Activated T-cell treated with anti-CD3 and anti-CD28 coated beads for 4 hours (primary cell): ENCODE measurements around the gene SMYD4.
"Not testable (repeated sequence)": the region's sequence is repeated elsewhere in the genome, so short reads cannot be mapped to it uniquely, and the experiment has no call there.

Experiments
- DNase-seq: peaks from one replicate; pipeline ENCODE4 v3.0.0-alpha.2; 2020

SMYD4 gene

DNA sequence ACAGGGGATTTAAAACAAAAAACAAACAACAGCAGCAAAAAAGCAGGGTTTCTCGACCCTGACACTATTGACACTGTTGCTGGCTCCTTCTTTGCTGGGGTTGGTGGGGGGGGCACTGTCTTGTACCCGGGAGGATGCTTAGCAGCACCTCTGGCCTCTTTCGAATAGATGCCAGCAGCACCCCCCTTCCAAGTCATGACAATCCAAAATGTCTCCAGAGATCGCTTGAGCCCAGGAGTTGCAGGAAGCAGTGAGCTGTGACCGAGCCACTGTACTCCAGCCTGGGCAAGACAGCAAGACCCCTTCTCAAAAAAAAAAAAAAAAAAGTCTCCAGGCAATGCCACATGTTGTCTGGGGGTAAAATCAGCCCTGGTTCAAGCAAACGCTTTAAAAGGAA, 47.5 kb downstream of the SMYD4 start:
- DNase-seq, result no peak

DNA sequence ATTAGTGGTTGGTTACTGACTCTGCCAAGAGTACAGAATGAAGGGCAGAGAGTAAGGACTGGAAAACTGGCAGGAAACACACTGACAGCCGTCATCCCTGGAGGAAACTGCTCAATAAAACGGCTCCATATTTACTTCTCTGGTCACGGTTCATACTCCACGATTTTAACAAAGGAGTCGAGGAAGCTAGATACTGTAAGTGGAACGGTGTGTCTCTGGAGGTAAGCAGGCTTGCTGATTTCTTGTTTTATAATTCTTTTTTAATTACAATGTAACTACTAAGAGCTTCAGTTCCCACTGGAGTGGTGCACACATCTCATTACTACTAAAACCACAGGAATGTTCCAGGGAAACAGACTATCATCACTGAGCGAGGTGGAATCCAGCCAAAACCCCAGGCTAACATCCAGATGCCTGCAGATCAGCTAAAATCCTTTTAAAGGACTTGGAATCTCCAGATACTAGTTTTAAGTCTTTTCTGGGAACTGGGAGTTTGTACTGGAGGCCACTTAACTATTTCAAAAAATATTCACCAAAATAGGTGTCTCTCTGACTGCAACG, 50.1 kb downstream of the SMYD4 start:
- no peak for DNase-seq

DNA sequence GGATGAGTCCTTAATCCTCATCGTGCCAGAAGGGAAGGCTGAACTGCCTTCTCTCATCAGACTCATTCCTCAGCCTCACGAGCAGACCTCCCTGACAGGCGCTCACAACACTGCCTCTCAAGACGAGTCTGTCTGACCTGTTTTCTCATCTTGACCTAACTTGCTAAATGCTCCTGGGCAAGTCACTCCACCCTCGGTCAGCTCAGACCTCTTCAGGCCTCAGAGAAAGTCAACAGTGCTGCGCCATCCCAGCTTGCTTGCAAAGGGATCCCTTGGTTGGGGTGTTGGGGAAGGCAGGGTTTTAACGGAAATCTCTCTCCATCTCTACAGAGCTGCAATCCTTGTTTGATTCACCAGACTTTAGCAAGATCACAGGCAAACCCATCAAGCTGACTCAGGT, 52.8 kb downstream of the SMYD4 start:
- DNase-seq, result no peak

DNA sequence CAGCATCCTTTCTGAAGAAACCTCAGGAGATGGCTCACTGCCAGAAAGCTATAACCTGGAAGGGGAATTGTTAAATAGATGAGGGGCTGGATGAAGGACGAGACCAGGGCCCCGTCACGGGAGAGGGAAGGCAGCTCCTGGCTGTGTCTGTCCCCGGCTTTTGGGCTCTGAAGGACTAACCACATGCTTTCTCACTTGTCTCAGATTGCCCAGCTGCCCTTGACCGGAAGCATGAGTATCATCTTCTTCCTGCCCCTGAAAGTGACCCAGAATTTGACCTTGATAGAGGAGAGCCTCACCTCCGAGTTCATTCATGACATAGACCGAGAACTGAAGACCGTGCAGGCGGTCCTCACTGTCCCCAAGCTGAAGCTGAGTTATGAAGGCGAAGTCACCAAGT, 53.4 kb downstream of the SMYD4 start:
- no peak for DNase-seq

DNA sequence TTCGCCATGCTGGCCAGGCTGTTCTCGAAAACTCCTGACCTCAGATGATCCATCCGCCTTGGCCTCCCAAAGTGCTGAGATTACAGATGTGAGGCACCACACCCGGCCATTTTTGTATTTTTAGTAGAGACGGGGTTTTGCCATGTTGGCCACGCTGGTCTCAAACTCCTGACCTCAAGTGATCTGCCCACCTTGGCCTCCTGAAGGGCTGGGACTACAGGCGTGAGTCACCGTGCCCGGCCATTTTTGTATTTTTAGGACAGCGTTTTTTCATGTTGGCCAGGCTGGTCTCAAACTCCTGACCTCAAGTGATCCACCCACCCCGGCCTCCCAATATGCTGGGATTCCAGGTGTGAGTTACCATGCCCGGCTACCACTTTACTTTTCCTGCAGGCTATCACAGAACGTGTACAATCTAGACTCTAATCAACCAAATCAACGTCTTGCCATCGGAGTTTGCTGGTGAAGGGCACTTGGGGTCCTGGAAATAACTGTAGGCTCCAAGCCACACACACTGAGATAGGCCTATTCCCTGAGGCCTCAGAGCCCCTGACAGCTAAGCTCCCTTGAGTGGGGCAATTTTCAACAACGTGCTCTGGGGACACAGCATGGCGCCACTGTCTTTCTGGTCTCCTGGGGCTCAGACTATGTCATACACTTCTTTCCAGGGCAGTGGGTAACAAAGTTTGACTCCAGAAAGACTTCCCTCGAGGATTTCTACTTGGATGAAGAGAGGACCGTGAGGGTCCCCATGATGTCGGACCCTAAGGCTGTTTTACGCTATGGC, 55.1 kb downstream of the SMYD4 start:
- no peak for DNase-seq

DNA sequence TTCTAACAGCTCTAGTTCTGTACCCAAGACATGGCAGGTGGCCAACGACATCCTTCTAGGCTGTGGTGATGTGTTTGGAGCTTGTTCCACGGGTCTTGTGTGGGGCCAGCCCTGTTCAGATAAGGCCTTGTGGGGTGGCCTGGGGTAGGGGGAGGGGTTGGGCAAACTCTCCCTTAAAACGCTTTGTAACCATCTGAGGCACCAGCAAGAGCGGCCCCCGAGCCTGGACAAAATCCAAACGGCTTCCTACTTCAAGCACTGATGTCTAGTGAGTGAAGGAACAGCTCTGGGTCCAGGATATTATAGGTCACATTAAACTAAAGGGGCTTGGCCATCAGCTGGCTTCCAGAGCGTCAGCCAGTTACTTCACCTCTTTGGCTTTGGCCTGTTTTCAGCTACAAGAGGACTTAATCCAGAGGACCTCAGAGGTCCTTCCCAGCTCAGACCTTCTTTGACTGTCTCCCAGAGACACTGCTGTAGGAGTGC, 56.0 kb downstream of the SMYD4 start:
- no peak for DNase-seq

DNA sequence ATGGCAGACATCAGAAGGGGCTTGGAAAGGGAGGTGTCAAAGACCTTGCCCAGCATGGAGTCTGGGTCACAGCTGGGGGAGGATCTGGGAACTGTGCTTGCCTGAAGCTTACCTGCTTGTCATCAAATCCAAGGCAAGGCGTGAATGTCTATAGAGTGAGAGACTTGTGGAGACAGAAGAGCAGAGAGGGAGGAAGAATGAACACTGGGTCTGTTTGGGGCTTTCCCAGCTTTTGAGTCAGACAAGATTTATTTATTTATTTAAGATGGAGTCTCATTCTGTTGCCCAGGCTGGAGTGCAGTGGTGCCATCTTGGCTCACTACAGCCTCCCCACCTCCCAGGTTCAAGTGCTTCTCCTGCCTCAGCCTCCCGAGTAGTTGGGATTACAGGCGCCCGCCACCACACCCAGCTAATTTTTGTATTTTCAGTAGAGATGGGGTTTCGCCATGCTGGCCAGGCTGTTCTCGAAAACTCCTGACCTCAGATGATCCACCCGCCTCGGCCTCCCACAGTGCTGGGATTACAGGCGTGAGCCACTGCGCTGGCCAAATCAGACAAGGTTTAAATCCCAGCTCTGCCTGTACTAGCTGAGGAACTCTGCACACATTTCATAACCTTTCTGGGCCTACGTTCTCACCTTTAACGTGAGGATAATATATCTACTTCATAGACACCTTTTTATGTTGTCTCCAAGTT, 56.6 kb downstream of the SMYD4 start:
- not testable (repeated sequence) for DNase-seq

DNA sequence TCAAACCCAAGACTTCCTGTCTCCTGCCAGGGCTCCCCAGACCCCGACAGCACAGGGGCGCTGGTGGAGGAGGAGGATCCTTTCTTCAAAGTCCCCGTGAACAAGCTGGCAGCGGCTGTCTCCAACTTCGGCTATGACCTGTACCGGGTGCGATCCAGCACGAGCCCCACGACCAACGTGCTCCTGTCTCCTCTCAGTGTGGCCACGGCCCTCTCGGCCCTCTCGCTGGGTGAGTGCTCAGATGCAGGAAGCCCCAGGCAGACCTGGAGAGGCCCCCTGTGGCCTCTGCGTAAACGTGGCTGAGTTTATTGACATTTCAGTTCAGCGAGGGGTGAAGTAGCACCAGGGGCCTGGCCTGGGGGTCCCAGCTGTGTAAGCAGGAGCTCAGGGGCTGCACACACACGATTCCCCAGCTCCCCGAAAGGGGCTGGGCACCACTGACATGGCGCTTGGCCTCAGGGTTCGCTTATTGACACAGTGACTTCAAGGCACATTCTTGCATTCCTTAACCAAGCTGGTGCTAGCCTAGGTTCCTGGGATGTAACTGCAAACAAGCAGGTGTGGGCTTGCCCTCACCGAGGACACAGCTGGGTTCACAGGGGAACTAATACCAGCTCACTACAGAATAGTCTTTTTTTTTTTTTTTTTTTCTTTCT, 59.8 kb downstream of the SMYD4 start:
- DNase-seq, result no peak

DNA sequence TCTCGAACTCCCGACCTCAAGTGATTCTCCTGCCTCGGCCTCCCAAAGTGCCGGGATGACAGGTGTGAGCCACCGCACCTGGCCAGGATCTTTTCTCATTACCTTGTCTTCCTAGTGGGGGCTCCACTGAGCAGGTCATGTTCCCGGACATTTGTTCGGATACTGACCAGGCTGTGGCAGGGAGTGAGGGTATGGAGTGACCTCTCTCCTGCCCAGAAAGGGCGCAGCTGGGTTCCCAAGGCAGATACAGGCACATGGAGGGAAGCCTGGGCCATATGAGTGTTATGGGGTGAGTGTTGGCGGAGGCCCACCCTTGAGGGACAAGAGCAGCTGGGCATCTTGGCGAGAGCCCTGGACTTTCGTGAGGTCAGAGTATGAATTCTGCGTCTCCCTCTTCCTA, 62.3 kb downstream of the SMYD4 start:
- DNase-seq, result no peak

DNA sequence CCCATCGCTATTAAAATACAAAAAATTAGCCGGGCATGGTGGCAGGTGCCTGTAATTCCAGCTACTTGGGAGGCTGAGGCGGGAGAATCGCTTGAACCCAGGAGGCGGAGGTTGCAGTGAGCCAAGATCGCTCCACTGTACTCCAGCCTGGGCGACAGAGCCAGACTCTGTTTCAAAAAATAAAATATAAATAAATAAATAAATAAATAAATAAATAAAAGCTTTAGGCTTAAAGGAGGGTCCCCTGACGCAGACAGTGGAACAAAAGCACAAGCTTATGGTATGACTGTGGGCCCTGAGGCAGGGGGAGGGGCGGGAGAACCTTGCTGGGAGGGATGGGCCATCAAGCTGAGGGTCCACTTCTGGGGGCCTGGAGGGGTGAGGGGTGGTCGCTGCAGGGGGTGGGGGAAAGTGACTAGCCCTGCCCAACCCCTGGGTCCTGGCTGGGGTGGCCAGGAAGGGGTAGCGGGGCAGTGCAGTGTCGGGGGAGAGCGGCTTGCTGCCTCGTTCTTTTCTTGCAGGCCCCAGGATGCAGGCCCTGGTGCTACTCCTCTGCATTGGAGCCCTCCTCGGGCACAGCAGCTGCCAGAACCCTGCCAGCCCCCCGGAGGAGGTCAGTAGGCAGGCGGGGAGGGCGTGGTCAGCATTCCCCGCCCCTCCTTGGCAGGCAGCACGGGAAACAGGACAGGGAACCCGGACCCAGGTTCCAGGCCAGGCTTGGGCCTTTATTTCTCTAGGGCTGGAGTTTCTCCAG, 63.1 kb downstream of the SMYD4 start:
- no peak for DNase-seq

DNA sequence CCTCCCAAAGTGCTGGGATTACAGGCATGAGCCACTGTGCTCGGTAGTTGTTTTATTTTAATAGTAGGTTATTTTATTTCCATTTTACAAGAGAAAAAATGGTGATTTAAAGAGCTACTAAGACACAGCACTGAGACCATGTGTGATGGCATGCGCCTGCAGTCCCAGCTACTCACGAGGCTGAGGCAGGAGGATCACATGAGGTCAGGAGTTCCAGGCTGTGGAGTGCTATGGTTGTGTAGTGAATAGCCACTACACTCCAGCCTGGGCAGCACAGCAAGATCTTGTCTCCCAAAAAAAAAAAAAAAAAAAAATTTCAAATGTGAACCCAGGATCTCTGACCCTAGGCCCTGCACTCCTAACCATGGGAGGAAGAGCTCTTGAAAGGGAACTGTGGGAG, 64.1 kb downstream of the SMYD4 start:
- no peak for DNase-seq

DNA sequence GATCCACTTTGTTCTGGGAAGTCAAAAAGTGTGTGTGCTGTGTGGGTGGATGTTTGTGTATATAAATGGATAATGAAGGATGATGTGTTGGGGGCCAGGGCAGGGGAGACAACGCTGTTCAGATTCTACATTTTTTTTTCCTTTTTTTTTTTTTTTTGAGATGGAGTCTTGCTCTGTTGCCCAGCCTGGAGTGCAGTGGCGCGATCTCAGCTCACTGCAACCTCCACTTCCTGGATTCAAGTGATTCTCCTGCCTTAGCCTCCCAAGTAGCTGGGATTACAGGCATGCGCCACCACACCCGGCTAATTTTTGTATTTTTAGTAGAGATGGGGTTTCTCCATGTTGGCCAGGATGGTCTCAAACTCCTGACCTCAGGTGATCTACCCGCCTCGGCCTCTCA, 65.0 kb downstream of the SMYD4 start:
- DNase-seq, result not testable (repeated sequence)

DNA sequence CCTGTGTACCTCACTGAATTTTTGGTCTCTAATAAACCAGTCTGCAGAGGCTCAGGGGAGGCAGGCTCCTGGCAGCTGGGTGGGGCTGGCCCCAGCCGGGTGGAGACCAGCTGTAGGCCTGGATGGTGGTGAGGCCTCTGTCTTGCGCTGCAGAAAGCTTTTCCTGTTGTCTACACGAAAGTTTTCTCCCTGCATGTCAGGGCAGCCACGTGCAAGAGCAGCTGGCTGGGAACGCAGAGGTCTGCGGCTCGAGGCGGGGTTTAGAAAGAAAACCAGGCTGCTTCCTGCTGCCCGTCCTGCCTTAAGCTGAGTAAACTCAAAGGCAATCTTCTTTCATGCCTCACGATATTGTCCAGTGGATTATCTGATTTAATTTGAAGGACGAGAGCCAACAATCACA, 65.4 kb downstream of the SMYD4 start:
- peak; percentile 19 for DNase-seq

DNA sequence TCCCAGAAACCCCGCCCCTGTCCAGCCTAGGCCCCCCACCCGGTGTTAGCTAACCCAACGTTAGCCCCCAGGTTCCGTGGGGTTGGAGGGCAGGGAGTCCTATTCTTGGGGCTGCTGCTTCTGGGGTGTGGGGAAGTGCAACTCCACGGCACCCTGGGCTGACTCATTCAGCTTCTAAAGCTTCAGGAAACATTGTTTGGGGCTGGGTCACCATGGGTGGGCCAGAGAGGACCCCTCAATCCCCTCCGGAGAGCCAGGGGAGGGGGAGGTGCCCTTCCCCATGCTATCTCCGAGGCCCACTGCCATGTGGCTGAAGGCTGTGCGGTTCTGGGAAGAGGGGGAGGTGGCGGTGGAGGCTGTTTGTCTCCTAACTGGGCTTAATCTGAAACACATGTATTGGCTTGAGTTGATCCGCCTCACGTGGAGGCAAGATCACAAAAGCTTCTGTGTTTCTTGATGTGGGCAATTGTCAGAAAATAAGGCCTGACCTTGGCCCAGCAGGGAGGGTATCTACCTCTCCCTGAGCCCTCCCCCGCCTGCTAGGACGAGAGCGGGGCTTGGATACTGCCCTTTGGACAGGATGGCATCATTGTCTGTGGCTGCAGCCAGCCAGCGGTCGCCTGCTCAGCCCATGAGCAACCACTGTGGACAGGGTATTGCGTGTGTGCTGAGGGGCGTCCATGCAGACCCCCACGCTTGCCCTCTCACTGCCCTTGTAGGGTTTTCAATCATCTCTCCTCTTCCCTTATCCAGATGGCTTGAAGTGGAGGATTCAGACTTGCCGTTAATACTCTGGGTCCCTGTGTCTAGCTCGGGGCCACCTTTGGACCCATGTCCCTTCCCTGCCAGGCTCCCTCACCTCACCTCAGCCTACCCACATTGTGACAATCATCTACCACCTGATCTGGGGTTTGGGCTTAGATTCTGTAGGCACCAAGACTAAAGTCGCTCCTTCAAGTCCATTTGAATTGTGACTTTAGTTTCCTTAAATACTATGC, 66.5 kb downstream of the SMYD4 start:
- DNase-seq, result no peak

DNA sequence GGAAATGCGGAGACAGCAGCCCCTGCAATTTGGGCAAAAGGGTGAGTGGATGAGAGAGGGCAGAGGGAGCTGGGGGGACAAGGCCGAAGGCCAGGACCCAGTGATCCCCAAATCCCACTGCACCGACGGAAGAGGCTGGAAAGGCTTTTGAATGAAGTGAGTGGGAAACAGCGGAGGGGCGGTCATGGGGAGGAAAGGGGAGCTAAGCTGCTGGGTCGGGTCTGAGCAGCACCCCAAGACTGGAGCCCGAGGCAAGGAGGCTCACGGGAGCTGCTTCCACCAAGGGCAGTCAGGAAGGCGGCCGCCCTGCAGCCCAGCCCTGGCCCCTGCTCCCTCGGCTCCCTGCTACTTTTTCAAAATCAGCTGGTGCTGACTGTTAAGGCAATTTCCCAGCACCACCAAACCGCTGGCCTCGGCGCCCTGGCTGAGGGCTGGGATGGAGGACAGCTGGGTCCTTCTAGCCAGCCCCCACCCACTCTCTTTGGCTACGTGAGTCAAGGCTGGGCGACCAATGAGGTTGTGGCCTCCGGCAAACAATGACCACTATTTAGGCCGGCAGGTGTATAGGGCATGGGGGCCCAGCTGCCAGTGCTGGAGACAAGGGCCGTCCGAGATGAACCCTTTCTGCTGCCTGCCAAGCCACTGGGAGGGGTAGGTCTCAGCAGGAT, 67.3 kb downstream of the SMYD4 start:
- no peak for DNase-seq

DNA sequence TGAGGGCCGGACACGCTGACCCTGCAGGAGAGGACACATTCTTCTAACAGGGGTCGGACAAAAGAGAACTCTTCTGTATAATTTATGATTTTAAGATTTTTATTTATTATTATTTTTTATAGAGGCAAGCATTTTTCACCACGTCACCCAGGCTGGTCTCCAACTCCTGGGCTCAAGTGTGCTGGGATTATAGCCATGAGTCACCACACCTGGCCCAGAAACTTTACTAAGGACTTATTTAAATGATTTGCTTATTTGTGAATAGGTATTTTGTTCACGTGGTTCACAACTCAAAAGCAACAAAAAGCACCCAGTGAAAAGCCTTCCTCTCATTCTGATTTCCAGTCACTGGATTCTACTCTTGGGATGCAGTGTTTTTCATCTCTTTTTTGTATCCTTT, 70.2 kb downstream of the SMYD4 start:
- no peak for DNase-seq

DNA sequence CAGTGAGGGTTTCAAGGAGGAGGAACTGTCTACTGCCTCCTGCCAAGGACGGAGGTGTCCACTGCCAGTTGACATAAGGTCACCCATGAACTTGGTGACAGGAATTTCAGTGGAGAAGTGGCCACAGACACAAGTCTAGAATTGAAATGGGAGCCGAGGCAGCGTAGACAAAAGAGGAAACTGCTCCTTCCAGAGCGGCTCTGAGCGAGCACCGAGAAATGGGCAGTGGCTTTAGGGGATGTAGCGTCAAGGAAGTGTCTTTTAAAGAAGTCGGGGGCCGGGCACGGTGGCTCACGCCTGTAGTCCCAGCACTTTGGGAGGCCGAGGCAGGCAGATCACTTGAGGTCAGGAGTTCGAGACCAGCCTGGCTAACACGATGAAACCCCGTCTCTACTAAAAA, 70.9 kb downstream of the SMYD4 start:
- DNase-seq, result no peak

DNA sequence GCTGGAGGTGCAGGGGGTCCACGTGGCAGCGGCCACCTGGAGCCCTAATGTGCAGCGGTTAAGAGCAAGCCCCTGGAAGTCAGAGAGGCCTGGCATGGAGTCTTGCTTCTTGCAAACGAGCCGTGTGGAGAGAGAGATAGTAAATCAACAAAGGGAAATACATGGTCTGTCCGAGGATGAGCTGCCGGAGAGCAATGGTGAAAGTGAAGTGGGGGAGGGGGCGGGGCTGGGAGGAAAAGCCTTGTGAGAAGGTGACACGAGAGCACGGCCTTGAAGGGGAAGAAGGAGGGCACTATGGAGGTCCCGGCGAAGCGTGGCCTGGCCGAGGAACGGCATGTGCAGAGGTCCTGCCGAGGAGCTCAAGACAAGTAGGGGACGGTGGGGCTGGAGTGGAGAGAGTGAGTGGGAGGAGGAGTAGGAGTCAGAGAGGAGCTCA, 73.9 kb downstream of the SMYD4 start:
- no peak for DNase-seq

DNA sequence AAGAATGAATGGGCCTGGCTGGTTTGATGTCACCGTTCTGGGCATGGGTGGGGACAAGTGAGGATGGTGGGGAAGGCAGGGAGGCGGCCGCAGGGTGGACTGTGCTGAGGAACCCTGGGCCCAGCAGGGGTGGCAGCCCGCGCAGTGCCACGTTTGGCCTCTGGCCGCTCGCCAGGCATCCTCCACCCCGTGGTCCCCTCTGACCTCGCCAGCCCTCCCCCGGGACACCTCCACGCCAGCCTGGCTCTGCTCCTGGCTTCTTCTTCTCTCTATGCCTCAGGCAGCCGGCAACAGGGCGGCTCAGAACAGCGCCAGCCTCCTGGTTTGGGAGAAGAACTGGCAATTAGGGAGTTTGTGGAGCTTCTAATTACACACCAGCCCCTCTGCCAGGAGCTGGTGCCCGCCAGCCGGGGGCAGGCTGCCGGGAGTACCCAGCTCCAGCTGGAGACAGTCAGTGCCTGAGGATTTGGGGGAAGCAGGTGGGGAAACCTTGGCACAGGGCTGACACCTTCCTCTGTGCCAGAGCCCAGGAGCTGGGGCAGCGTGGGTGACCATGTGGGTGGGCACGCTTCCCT, 74.4 kb downstream of the SMYD4 start:
- no peak for DNase-seq

DNA sequence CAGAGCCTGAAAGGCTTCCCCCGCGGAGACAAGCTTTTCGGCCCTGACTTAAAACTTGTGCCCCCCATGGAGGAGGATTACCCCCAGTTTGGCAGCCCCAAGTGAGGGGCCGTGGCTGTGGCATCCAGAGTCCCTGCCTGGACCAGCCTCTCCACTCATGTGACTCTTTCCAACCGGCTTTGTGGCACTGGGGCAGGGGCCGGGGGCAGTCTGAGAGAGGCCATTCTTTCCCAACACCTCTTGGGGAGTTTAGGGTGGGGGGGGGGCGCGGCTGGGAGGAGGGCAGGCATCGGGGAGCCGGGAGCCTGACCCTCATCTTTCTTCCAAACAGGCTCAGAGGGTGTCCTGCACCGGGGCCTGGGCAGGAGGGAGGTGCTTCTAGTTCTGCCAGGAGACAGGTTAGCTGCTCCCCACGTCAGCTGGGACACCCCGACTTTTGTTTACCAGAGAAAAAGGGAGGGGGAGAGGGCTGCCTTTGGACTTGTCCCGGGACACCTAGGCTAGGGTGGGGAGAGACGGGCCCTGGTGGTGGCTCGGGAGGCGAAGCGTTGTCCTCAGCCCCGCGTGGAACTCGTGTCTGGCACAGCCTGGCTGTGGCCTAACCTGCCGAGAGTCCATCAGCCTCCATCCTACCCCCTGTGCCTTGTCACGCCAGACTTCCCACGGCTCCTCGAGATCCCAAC, 75.1 kb downstream of the SMYD4 start:
- no peak for DNase-seq
